ENCODE data around the gene MRPS5.
"Not testable (repeated sequence)": the region's sequence is repeated elsewhere in the genome, so short reads cannot be mapped to it uniquely, and the experiment has no call there.

MRPS5 gene

DNA sequence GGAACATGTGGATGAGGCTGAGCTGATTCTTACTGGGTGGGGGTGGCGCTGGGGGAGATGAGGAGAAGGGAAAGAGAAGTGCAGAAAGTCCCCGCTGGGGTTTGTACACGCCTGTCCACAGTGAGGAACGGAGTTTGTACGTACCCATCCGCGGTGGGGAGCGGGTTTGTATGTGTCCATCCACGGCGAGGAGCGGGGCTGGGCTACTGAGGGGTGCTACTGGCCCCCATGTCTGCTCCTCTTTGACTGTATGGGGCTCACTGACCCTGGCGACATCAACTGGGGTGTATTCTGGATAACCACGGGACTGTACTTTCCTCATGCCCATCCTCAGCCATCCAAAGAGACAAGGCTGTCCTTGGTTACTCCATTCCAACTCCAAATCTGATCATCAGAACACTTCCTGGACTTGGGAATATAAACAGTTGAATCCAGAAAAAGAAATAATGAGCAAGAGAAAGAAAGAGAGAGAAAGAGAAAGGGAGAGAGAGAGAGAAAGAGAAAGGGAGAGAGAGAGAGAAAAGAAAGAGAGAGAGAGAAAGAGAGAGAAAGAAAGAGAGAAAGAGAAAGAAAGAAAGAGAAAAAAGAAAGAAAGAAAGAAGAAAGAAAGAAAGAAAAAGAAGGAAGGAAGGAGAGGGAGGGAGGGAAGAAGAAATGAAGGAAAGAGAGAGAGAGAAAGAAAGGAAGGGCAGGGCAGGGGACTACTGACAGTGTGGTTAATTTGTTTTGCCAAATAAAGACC, 75.1 kb downstream of the MRPS5 start:
- no peak for DNase-seq (ENCODE audit: low read depth)

DNA sequence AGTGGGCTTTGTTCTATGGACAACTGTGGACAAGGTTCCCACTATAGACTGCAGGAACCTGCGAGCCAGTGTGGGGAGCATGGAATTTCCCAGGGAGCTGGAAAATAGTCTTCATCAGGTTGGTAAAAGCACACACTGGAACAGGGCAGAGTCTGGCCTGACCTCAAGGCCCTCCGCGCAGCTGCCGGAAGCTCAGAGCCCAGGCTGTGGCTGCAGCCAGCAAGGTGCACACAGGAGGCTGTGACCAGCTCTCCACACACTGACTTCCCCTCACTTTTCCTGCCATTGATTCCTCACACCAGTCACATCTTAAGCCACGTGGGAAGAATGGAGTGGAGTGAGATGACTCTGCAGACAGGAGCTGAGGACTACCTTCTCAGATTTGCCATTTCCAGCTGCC, 77.0 kb downstream of the MRPS5 start:
- DNase-seq (ENCODE audit: low read depth): no peak

DNA sequence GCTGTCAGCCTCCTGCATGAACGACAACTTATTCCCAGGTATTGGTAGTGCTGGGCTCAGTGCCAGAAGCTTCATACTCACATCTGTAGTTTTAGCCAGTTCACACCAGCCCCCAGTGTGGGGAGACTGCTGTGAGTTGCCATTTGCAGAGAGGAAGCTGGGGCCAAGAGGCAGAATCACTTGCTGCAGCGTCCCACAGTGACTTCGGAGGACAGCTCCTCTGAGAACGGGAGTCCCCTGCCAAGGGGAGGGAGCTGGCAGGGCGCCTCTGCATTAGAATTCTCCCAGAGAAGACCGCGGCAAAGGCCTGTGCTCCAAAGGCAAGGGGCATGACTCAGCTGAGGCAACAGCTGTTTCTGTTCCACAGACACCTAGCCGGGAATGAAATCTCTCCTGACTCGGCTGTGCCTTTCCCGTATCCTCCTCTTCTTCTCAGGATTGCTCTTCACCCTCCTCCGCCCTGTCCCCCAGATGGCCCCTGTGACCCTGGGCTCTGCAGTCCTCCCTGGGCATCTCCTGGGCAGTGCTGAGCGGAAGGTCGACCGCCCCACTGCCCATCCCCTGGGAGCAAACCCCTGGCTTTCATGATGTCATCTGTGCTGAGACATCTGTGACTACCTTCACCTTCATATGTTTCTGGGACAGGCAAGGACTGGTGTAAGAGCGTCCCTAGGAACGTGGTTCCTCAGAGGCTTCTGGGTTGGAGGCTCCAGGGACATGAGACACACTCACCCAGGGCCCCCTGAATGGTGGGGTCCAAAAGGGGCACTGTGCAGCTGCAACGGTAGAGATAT, 78.1 kb downstream of the MRPS5 start:
- no peak for DNase-seq (ENCODE audit: low read depth)

DNA sequence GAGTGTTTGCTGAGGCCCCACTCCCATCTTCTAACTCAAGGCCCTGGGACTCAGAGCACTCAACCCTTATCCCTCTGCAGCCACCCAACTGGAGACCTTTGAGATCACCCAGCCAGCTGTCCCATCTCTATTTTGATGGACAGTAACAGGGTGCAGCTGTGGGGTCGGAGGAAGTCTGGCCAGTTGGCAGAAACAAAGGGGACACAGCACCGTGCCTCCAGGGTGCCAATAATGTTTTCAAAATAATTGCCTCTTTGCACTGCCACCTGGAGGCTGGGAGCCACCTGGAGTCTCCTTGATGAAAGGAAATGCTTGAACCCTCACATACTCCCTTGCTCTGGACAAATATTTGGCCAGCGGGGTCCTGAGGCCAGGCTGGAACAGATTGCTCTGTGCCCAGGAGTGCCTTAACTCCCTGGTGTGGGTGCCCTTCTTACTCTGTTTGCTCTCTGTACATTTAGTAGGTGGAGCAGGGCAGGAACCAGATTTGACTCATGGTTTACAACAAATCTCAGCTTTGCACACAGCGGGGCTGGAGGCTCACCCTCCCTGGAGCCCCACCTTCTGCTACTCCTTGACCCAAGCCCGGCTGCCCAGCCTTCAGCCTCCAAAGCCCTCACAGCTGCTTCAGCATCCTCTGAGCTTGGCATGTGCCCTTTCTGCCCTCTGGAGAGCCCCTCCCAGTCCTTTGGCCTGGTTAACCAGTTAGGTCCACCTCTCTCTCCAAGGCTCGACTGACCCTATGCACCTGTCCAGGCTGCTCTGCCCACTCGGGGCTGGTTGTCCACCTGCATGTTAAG, 78.9 kb downstream of the MRPS5 start:
- DNase-seq (ENCODE audit: low read depth): no peak

DNA sequence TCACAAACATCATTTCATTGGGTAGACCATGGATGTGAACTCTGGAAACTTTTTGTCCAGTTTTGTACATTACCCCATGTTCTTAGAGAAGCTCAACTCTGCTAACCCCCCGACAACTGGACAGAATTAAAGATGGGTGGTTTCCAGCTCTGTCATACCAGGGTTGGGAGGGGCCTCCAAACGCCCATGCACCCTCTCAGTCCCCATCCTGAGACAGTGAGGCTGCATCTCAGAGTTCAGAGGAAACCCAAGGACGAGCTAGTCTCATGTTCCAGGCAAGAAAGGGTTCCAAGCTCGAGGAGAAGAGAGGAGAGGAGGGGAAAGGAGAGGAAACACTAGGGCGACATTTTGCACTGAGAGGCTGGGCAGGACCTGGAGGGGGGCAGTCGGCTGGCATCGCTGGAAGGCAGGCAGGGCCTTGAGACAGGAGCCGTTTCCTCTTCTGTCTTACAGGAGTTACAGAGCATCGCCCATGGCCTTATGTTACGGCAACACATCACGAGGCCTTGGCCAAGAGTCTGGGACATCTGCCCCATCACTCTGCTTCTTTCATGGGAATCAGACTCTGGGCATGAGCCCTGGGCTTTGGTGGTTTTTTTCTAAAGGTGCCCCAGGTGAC, 79.7 kb downstream of the MRPS5 start:
- no peak for DNase-seq (ENCODE audit: low read depth)

DNA sequence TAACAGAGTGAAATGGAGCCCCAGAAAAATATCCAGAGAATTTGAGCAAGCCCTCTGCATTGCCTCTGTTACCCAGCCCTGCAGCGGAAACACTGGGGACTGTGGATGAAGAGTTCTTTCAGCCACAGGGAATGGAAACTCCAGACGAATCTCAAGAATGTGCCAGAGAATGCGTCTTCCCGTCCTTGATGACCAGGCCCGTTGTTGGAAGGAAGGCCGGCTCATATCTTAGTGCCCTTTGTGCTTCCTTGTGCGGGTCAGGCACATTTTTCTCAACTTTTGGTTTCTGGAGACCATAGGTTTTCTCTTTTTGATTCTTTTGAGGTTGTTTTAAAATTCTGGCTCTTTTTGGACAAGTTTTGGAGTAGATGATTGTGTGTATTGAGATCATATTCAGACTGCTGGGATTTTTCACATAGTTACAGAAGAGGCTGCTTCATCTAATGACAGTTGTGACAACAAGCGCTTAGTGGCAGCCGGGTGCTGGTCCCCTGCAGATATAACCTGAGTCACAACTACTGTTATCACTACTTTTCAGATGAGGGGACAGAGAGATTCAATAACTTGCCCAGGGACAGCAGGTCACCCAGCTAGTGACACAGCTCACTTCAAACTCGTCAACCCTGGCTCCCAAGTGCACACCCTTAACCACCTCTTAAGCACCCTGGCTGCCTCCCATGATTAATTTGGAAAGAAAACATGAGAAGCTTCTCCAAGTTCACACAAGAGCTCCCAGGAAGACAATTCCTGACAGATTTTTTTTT, 80.4 kb downstream of the MRPS5 start:
- no peak for DNase-seq (ENCODE audit: low read depth)

DNA sequence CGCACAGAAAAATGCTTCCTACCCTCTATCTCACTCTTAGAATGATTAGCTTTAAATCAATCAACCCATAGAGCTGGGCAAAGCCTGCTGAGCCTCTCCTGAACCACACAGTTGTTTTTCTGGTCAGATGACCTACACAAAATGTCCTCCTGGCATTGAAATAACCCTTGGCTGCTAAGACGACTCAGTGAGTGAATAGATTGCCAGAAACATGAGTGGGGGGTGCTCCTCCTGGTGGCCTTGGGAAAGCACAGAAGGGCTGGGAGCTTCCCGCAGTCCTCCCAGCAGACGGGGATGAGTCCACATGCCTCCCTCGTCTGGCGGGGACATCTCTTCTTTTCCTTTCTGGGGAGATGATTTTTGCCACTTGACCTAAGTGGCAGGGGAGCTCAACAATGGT, 81.2 kb downstream of the MRPS5 start:
- no peak for DNase-seq (ENCODE audit: low read depth)

DNA sequence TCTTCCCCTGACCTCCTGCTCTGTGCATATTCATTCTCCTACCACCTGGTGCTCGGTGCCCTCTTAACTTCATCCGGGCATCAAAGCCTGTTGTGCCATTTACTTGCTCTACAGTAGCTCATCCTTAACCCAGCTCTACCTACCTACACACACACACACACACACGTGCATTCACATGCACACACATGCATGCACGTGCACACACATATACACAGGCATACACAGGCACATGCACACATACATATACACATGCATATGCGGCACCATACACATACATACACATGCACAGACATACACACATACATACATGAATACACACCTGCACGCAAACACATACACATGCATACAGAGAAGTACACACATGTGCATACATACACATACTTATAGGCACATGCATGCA, 81.6 kb downstream of the MRPS5 start:
- no peak for DNase-seq (ENCODE audit: low read depth)

DNA sequence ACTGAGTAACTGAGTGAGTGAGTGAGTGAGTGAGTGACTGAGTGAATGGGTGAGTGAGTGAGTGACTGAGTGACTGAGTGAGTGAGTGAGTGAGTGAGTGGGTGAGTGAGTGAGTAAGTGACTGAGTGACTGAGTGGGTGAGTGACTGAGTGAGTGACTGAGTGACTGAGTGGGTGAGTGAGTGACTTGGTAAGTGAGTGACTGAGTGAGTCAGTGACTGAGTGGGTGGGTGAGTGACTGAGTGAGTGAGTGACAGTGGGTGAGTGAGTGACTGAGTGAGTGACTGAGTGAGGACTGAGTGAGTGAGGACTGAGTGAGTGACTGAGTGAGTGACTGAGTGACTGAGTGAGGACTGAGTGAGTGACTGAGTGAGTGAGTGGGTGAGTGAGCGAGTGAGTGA, 82.2 kb downstream of the MRPS5 start:
- no peak for DNase-seq (ENCODE audit: low read depth)

DNA sequence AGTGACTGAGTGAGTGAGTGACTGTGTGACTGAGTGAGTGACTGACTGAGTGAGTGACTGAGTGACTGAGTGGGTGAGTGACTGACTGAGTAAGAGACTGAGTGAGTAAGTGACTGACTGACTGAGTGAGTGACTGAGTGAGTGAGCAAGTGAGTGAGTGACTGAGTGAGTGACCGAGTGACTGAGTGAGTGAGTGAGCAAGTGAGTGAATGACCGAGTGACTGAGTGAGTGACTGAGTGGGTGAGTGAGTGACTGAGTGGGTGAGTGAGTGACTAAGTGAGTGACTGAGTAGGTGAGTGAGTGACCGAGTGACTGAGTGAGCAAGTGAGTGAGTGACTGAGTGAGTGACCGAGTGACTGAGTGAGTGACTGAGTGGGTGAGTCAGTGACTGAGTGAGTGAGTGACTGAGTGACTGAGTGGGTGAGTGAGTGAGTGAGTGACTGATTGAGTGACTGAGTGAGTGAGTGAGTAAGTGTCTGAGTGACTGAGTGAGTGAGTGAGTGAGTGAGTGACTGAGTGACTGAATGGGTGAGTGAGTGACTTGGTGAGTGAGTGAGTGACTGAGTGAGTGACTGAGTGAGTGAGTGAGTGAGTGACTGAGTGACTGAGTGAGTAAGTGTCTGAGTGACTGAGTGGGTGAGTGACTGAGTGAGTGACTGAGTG, 82.8 kb downstream of the MRPS5 start:
- no peak for DNase-seq (ENCODE audit: low read depth)

DNA sequence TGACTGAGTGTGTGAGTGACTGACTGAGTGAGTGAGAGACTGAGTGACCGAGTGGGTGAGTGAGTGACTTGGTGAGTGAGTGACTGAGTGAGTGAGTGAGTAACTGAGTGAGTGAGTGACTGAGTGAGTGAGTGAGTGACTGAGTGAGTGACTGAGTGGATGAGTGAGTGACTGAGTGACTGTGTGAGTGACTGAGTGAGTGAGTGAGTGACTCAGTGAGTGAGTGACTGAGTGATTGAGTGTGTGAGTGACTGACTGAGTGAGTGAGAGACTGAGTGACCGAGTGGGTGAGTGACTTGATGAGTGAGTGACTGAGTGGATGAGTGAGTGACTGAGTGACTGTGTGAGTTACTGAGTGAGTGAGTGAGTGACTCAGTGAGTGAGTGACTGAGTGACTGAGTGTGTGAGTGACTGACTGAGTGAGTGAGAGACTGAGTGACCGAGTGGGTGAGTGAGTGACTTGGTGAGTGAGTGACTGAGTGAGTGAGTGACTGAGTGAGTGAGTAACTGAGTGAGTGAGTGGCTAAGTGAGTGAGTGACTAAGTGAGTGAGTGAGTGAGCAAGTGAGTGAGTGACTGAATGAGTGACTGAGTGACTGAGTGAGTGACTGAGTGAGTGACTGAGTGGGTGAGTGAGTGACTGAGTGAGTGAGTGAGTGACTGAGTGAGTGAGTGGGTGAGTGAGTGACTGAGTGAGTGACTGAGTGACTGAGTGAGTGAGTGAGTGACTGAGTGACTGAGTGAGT, 83.6 kb downstream of the MRPS5 start:
- not testable (repeated sequence) for DNase-seq (ENCODE audit: low read depth)

DNA sequence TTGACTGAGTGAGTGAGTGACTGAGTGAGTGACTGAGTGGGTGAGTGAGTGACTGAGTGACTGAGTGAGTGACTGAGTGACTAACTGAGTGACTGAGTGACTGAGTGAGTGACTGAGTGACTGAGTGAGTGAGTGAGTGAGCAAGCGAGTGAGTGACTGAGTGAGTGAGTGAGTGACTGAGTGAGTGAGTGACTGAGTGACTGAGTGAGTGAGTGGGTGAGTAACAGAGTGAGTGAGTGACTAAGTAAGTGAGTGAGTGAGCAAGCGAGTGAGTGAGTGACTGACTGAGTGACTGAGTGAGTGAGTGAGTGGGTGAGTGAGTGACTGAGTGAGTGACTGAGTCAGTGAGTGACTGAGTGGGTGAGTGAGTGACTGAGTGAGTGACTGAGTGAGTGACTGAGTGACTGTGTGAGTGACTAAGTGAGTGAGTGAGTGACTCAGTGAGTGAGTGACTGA, 84.2 kb downstream of the MRPS5 start:
- no peak for DNase-seq (ENCODE audit: low read depth)

DNA sequence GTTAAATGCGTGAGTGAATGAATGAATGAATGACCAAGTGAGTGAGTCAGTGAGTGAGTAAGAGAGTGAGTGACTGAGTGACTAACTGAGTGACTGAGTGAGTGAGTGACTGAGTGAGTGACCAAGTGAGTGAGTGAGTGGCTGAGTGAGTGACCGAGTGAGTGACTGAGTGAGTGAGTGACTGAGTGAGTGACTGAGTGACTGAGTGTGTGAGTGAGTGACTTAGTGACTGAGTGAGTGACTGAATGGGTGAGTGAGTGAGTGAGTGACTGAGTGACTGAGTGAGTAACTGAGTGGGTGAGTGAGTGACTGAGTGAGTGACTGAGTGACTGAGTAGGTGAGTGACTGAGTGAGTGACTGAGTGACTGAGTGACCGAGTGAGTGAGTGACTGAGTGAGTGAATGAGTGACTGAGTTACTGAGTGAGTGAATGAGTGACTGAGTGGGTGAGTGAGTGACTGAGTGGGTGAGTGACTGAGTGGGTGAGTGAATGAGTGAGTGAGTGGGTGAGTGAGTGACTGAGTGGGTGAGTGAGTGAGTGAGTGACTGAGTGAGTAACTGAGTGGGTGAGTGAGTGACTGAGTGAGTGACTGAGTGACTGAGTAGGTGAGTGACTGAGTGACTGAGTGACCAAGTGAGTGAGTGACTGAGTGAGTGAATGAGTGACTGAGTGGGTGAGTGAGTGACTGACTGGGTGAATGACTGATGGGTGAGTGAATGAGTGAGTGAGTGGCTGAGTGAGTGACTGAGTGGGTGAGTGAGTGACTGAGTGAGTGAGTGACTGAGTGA, 84.8 kb downstream of the MRPS5 start:
- DNase-seq (ENCODE audit: low read depth): no peak
